CD4-positive, alpha-beta T cell treated with Interleukin-15 for 1 hour (primary cell): ENCODE measurements around the gene AXIN1.
"Not testable (repeated sequence)": the region's sequence is repeated elsewhere in the genome, so short reads cannot be mapped to it uniquely, and the experiment has no call there.

Source experiments
- DNase-seq: peaks from one replicate; pipeline ENCODE4 v3.0.0-alpha.2; 2020

The AXIN1 gene

DNA sequence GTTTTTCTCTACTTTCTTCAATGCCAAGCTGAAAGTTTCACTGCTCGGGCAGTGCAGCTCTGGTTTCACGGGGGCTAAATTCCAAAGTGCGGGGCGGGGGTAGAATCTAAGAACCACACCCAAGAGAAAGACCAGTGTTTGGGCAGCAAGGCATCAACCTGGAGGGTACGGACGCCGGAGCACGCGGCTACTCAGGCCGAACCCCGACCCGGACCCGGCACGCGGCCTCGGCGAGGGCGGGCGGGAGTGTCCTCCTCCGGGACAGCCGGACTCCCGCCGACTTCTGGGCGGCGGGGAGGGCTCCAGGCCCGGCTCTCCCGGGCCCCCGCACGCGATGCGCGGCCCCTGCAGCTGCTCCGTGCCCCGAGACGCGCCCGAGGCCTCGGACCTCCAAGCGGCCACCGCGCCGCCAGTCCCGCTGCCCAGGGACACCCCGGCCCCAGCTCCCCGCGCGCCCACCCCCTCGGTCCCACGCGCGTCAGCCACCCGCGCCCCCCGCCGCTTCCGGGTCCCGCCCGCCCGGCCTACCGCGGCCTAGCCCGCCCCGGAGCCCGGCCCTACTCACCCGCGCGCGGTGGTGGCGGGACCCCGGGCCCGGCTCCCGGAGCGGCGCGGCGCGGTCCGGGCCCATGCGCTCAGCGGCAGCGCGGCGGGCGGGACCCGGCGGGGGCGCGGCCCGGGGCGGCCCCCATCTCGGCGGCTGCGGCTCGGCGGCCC is 561 bp downstream of the AXIN1 start:
- peak; percentile 23 for DNase-seq

DNA sequence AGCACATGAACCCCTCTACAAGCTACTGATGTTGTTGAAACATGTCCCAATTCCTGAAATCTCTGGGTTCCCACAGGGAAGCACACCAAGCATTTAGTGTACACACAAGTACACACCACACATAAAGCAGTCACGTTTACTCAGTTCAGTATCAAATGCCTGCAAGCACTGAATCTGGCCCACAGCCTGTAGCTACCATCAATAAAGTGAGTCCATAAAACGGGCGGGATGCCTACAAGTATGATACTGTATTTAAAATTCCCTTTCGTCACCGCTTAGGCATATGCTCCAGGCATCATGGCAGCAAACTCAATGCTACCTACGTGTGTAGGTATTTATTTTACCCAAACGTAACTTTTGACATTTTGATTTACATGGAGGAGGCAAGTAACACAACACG is 2.3 kb downstream of the AXIN1 start:
- DNase-seq: no peak

DNA sequence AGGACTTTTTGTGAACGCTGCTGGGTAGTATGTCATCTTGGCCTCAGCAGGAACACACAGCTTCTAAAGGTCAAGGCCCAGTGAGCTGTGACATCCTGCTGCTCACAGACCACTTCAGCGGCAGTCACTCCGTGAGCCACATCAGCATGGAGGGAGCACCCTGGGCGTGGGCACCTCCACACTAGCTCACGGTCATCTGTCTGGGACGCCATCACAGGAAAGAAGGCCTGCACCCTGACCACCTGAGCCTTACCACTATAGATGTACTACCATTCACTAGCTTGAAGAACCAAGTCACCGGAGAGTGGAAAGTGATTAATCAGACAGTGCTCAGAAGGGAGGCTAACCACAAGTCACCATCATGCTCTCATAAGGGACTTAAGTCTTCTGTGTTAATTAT is 3.3 kb downstream of the AXIN1 start:
- no peak for DNase-seq

DNA sequence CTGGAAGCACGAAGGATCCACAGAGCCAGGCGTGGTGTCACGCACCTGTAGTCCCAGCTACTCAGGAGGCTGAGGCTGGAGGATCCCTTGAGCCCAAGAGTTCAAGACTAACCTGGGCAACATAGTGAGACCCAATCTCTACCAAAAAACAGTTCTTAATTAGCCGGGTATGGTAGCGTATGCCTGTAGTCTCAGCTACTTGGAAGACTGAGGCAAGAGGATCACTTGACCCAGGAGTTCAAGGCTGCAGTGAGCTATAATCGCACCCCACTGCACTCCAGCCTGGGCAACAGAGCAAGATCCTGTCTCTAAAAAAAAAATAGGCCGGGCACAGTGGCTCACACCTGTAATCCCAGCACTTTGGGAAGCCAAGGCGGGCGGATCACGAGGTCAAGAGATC is 4.0 kb downstream of the AXIN1 start:
- DNase-seq: not testable (repeated sequence)

DNA sequence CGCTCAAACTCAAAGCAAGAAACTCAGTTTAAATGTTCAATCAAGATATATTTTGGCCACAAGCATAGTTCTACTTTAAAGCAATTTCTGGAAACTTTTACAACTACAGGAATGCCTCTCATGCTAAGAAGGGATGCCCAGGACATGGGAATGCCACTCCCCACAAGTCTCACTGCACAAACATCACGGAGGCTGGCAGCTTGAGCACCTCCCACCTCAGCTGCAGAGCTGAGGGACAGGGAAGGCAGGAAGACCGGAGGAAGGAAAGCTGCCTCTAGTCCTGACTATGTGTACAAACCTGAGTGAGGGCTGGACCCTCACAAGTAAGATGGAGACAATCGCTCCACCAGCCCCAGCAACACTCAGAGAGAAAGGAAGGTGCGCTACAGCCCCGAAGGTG is 5.3 kb downstream of the AXIN1 start:
- no peak for DNase-seq

DNA sequence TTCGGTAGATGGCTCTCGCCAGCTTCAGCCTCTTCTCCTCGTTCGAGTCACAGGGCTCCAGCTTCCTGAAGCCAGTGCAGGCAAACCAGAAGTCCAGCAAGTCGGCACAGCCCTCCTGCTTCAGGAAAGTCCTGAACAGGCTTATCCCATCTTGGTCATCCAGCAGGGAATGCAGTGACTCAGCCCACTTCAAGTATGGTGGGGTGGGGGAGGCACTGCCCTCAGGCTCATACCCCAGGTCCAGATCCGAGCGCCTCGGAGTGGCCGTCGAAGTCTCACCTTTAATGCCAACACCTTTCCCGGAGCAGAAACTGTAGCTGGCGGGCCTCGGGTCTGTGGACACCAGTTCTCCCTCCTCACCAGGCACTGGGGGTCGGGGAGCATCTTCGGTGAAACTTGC is 5.9 kb downstream of the AXIN1 start:
- DNase-seq: no peak

DNA sequence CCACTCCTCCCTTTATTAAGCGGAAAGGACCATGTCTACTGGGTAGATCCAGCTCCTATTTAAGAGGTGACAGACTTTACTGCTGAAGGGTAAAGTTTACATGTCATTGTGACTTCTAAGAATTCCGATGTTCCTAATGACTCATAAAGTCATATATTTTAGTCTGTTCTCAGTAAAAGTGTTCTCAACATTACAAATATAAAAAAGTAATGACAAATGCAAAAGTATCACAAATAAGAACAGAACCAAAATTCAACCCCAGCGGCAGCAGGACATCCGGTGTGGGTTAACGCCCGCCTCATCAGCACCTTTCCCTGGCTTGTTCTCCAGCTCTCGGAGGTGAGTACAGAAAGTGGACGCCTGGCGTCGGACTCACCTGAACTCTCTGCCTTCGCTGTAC is 6.8 kb downstream of the AXIN1 start:
- DNase-seq: no peak

DNA sequence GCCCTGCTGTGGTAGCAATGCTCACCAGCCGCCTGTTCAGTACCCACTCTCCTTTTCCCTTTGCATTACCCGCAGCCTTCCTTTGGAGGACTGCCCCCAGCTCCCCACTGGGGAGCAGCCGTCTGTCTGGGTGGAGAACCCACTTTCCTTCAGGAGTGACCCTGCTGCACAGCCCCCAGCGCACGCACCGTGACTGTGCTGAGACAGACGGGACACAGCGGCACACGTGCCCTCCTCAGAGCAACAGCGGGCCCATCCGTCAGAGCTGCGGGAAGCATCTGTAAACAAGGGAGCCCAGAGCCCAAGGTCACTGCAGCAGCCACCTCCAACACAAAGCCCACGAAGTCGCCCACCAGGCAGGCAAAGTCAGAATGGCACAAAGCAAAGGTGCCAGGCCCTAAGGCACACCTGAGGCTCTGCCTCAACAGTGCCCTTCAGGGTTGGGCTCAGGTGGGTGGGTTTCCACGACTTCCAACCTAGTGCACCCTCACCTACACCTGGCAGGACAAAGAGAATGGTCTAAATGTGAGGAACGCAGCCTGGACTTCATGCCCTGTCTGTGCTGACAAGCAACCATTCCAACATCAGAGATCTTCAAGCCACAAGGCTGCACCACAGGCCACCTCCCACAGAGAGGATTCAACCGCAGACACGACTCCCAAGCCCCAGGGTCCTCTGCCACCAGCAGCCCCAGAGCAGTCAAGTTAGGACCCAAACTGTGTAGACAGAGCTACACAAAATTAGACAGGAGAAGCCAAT is 9.9 kb downstream of the AXIN1 start:
- no peak for DNase-seq

DNA sequence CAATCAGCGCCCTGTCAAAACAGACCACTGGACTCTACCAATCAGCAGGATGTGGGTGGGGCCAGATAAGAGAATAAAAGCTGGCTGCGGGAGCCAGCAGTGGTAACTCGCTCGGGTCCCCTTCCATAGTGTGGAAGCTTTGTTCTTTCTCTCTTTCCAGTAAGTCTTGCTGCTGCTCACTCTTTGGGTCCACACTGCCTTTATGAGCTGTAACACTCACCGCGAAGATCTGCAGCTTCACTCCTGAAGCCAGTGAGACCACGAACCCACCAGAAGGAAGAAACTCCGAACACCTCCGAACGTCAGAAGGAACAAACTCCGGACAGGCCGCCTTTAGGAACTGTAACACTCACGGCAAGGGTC is 10.6 kb downstream of the AXIN1 start:
- not testable (repeated sequence) for DNase-seq

DNA sequence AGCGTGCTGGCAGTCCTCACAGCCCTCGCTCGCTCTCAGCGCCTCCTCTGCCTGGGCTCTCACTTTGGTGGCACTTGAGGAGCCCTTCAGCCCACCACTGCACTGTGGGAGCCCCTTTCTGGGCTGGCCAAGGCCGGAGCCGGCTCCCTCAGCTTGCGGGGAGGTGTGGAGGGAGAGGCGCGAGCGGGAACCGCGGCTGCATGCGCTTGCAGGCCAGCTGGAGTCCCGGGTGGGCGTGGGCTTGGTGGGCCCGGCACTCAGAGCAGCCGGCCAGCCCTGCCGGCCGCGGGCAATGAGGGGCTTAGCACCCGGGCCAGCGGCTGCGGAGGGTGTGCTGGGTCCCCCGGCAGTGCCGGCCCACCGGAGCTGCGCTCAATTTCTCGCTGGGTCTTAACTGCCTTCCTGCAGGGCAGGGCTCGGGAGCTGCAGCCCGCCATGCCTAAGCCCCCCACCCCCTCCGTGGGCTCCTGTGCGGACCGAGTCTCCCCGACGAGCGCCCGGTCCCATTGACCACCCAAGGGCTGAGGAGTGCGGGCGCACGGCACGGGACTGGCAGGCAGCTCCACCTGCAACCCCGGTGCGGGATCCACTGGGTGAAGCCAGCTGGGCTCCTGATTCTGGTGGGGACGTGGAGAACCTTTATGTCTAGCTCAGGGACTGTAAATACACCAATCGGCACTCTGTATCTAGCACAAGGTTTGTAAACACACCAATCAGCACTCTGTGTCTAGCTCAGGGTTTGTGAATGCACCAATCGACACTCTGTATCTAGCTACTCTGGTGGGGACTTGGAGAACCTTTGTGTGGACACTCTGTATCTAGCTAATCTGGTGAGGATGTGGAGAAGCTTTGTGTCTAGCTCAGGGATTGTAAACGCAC is 11.2 kb downstream of the AXIN1 start:
- DNase-seq: not testable (repeated sequence)

DNA sequence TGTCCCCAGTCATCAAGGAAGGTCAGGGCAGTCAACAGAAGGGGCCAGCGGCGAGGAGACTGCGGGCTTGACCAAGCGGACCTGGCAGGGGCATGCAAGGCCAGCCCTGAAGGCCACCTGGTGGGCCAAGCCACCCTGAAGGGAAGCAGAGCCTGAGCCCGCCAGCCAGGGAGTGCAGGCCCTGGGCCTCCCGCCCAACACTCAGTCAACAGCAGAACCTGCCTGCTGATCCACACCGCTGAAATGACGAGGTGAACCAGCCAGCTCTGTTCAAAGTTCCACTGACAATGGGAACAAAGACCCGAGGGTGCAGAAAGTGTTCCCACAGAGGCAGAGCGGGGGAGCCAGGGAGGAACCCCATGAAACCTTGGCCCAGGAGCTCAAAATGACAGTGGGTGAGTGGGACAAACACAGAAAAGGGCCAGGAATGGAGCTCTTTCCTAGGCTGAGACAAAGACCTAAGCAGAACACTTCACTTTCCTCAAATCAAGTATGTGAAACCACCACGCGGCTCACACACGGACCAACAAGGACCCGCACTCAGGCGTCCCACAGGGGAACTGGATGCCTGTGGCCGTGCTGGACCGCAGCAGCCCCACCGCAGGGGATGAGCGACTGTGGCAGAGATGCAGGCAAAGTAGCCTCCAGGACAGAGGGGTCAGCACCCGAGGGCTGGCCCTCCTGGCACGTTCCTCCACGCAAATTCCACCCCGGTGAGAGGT is 12.0 kb downstream of the AXIN1 start:
- no peak for DNase-seq

DNA sequence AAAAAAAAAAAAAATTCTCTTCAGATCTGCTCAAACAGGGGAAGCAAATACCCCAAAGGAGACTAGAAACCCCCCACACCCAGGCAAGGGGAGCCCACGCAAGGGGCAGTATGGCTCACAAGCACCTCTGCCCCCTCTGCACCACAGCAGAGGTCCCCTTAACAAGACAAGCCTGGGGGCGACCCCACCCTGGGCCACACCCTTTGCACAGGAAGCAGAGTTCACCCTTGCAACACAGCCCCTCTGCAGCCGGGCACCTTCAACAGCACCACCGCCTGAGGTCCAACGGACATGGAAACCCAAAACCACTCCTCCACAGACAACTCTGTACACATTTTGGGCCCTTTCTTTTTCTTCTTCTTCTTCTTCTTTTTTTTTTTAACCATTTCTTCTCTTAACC is 12.8 kb downstream of the AXIN1 start:
- no peak for DNase-seq

DNA sequence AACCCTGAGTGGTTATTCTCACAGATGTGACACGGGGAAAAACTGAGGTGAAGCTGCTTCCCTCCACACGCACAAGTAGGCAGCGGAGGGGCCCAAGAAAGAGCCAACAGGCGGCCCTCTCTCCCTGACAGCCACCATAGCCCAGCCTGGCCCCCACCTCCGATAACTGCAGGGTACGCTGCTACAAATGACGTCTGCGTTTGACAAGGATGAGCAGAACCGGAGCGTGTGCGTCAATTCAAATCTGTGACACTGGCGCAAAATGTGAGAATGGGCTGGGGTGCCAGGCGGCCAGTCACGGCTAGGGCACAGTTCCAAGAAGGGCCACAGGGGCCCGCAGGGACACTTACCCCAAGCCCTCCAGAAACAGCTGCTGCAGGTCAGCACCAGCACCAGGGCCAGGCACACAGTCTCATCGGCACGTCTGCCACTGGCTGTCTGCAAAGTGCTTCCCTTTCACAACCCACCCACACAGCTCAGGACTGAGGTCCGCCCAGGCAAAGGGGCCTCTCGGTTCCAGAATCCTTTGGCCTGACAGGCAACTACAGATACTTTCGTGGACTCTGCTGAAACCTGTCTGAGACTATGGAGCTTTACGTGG is 14.4 kb downstream of the AXIN1 start:
- DNase-seq: no peak

DNA sequence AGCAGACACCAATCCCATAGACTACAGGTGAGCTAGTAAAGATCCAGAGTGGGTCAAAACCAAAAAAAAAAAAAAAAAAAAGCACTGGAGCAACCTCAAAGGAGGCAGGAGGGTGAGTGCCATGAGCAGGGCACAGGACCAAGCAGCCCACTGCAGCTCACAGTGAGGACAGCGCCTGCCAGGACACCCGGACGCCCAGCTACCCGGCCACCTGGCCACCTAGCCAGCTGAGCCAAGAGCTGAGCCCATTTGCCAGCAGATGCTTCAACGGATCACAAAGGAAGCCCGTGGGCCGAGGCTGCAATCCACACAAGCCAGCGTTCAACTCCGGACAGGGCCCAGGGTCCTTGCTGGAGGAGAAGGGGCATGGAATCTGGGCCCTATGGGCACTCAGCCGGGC is 15.1 kb downstream of the AXIN1 start:
- DNase-seq: no peak

DNA sequence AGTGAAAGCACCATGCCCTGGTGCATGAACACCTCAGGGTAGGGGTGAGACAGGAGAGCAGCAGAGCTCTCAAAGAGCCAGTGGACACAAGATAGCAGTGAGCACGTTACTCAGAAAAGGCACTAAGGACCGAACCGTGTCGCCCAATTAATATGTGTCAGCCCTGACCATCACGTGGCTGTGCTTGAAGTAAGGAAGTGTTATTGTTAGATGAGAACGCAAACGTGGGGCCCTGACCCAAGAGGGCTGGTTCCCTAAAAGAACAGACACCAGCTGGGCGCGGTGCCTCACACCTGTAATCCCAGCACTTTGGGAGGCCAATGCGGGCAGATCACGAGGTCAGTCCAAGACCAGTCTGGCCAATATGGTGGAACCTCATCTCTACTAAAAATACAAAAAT is 16.3 kb downstream of the AXIN1 start:
- DNase-seq: peak; percentile 35

DNA sequence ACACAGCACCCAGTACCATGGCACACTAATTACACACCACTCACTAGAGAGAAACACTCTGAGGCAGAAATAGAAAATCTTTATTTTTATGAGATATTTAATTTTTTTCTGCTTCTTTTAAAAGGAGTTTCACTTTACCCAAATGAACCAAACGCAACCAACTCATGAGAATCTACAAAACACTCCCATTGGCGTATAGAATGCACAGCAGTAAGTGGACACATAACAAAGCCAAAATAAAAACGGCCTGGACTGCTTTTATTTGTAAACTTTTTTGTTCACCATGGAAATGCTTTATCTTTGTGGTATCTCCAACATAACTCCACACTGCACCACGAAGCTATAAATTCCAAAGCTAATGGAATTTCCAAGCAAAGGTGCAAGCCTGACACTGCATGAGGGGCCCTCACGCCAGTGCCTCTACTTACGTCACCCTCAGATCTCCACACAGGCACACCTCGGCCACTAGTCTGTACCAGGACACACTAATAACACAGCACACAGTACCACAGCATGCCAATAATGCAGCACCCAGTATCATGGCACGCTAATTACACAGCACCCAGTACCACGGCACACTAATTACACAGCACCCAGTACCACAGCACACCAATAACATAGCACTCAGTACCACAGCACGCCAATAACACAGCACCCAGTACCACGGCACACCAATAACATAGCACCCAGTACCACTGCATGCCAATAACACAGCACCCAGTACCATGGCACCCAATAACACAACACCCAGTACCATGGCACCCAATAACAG is 17.5 kb downstream of the AXIN1 start:
- DNase-seq: not testable (repeated sequence)

DNA sequence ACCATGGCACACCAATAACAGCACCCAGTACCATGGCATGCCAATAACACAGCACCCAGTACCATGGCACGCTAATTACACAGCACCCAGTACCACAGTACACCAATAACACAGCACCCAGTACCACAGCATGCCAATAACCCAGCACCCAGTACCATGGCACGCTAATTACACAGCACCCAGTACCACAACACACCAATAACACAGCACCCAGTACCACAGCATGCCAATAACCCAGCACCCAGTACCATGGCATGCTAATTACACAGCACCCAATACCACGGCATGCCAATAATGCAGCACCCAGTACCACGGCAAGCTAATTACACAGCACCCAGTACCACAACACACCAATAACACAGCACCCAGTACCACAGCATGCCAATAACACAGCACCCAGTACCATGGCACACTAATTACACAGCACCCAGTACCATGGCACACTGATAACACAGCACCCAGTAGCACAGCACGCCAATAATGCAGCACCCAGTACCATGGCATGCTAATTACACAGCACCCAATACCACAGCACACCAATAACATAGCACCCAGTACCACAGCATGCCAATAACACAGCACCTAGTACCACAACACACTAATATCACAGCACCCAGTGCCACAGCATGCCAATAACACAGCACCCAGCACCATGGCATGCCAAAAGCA is 18.2 kb downstream of the AXIN1 start:
- DNase-seq: not testable (repeated sequence)

DNA sequence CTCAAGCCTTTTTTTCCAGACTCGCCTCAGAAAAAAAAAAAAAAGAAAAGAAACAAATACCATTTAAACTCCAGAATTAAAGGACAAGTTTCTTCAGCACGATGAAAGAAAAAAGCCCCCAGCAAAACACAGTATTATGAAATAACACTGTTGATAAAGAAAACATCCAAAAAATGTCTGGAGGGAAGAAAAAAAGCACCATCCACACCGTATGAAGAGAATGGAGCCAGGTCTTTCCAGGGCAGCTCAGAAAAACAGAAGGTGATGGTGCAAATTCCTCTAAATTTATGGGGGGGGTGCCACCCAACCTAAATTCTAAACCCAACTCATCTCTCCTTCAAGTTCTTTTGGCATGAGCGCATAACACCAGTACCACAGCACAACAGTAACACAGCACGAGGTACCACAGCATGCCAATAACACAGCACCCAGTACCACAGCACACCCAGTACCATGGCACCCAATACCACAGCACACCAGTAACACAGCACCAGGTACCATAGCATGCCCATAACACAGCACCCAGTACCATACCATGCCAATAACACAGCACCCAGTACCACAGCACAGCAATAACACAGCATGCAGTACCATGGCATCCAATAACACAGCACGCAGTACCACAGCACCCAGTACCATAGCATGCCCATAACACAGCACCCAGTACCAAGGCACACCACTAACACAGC is 19.0 kb downstream of the AXIN1 start:
- no peak for DNase-seq

DNA sequence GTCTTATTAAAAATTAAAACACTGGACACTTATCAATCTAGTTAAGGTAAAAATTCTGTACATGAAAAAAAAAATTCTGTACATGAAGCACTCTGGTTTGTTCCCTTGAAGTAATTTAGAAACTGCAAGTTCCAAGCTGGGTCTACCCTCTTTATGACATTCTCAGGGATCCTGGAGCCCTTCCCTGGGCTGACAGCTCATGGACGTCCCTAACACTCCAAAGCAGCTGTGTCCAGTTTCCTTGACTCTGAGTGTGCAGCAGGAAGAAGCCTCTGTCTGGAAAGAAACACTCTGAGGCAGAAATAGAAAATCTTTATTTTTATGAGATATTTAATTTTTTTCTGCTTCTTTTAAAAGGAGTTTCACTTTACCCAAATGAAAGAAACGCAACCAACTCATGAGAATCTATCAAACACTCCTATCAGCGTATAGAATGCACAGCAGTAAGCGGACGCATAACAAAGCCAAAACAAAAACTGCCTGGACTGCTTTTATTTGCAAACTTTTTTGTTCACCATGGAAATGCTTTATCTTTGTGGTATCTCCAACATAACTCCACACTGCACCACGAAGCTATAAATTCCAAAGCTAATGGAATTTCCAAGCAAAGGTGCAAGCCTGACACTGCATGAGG is 21.2 kb downstream of the AXIN1 start:
- DNase-seq: not testable (repeated sequence)

DNA sequence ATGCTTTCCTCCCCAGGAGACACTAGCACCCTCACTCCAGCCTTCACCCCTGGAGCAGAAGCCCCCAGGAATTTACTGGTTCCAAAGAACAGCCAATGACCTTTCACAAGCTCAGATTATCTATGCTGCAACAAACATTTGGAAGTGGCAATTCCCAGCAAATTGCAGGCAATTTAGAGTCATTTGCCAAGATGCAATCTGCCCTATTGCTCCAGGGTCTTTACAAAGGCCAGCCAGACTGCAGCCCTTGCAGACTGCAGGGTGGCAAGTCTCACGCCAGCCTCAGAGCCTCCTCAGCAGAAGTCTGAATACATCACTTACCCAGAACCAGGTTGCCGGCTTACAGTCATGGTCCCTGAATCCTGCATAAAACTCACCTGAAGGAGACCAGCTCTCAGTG is 21.8 kb downstream of the AXIN1 start:
- DNase-seq: no peak
